T-helper 9 cell (primary cell): Measurements from ENCODE around the gene DENND6A.
"Not testable (repeated sequence)": the region's sequence is repeated elsewhere in the genome, so short reads cannot be mapped to it uniquely, and the experiment has no call there.

Source experiments
- DNase-seq: peaks from one replicate; pipeline ENCODE4 v3.0.0-alpha.2; 2020

The DENND6A gene

GRCh38 chr3:57691411-57692132 lies 1.3 kb downstream of the DENND6A start:
- no peak for DNase-seq

- no peak for DNase-seq
Observed at GRCh38 chr3:57689367-57690053, 3.4 kb downstream of the DENND6A start.

- no peak for DNase-seq
Observed at GRCh38 chr3:57688291-57688690, 4.6 kb downstream of the DENND6A start.

DNA sequence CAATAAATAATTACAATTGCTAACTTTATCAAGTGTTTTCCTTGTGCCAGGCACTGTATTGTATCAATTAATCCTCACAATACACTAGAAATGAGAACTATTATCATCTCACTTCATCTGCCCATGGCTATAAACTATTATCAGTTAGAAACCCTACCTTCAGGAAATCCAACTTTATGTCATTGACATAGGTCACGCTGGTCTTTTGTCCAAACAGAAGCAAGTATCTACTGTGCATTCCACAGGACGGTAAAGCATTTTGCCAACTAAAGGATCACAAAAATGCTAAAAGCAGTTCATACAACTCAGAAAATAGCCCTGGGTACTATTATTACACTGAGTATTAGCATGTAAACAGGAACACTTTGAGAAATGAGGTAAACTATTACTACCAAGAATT lies 9.6 kb downstream of the DENND6A start:
- no peak for DNase-seq

DNA sequence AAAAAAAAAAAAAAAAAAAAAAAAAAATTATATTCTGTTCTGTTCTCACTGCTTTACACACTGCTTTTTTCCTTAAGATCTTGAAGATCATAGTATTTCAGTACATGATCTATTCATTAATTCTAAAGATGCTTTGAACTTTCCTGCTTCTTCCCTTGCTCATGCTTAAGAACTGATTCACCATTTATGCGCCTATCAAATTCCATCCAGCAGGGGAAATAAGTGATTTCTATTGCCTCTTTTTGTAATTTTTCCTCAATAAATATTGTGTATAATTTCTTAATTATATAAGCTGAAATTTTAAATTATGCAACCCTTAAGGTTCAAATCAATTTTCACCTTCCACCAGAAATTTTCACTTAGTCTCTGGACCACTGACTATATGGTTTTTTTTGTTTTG lies 10.6 kb downstream of the DENND6A start:
- no peak for DNase-seq

DNA sequence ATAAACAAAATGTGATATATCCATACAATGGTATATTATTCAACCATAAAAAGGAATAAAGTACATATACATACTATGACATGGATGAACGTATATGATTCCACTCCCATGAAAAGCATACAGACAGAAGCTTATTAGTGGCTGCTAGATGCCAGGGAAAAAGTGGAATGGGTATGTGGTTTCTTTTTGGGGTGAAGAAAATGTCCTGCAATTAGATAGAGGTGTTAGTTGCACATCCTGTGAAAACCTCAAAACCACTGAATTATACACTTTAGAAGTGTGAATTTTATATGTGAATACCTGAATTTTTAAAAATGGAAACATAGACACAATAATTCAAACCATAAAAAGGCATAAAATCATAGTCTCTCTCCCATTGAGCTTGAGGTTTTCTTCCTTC lies 11.2 kb downstream of the DENND6A start:
- no peak for DNase-seq

- DNase-seq: no peak
Observed at GRCh38 chr3:57680046-57680445, 12.8 kb downstream of the DENND6A start.

- no peak for DNase-seq
Observed at GRCh38 chr3:57675530-57675929, 17.3 kb downstream of the DENND6A start.

- DNase-seq: no peak
Observed at GRCh38 chr3:57673156-57673555, 19.7 kb downstream of the DENND6A start.

DNA sequence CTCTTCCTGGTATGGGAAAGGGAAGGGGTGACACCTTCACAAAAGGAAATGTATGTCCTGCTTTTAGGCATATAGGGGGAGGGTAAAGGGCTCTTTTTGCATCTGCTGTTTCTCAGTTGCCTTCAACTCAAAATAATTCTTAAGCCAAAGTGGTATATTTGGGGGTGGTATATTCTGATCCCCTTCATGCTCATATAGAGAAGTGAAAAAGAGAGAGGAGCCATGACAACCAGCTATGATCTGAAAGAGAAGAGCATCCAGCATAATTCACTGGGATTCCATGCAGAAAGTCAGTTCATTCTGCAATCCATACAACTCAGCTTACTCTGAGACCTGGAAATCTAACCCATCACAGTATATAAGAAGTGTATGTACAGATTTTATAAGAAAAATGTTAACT lies 22.3 kb downstream of the DENND6A start:
- DNase-seq: no peak

DNA sequence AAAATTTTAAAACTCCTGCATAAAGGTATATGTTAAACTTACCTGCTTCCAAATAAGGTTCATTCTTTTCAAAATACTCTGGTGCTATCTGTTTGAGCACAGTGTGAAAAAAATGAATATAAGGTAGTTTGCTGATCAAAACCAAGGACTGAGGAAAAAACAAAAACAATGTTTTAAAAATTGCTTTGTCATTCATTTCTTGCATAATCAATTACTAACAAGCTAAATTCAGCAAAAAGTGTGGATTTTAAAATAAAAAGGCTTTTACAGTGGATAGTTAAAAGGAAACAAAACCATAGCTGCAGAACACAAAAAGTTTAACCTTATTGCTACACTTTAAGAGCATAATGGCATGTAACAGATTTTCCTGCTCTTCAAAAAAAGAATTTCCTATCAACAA lies 31.5 kb downstream of the DENND6A start:
- no peak for DNase-seq

DNA sequence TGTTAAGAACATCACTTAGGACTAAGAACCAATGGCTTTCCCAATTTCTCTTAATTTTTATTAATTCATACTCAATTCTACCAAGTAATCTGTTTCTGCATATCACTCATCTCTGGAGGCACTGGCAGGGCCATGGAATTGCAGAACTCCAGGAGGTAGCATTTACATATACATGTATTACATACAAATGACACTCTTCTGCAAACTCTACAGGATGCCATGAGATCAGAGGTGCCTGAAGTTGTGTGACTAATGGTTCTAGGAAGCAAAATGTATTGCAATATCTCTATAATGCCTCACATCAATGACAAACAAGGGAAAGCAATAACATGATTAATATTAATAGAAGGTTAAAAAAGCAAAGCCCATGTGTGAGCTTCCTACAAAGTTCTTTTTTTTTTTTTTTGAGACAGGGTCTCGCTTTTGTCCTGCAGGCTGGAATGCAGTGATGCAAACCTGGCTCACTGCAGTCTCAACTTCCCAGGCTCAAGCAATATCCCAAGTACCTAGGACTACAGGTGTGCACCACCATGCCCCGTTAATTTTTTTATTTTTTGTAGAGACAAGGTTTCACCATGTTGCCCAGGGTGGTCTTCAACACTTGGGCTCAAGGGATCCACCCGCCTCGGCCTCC lies 33.0 kb downstream of the DENND6A start:
- DNase-seq: no peak

GRCh38 chr3:57659004-57659673 lies 33.7 kb downstream of the DENND6A start:
- DNase-seq: no peak

- DNase-seq: no peak
Observed at GRCh38 chr3:57658536-57658935, 34.3 kb downstream of the DENND6A start.

DNA sequence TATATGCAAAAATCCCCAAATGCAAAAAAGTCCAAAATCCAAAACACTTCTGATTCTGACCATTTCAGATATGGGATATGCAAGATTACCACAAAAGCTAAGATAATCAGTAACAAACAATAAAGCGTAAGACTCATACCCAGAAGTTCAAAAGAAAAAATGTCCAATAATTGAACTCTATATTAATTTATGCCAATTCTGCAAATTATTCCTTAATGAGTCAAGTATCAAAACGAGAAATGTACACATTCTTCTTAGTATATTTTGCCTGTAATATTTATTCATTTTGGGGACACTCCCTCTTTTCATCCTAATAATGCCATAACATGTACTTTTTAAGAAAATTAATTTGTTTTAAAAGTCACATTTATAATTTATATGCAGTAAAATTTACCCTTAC lies 37.1 kb downstream of the DENND6A start:
- no peak for DNase-seq

DNA sequence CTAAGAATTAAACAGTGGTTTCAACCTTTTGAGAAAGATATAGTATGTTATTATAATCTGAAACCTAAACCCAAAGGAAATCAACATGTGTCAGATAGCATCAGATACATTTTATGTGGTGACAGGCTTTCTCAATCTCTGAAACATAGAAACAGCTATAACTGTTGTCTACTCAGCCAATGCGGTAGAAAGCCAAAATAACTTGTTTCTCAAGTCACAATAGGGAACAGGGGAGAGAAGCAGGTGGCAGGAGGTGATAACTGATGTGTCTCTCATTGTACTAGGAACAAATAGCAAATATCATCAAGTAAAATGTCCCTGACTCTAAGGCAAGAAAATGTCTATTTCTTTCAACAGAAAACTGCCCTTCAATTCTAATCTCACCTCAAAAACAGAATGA lies 38.6 kb downstream of the DENND6A start:
- no peak for DNase-seq

DNA sequence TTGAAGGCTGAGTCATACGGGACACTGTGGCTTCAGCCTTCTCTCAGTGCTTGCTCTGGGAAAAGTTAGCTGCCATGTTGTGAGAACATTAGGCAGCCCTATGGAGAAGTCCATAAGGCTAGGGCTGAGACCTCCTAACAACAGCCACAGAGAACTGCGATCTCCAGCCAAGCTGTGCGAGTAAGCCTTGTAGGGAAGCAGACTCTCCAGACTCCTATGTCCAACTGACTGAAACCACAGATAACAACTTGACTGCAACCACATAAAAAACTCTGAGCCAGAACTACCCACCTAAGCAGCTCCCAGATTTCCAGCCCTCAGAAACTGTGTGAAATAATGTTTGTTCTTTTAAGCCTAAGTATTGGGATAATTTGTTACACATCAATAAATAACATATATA lies 40.7 kb downstream of the DENND6A start:
- DNase-seq: no peak

DNA sequence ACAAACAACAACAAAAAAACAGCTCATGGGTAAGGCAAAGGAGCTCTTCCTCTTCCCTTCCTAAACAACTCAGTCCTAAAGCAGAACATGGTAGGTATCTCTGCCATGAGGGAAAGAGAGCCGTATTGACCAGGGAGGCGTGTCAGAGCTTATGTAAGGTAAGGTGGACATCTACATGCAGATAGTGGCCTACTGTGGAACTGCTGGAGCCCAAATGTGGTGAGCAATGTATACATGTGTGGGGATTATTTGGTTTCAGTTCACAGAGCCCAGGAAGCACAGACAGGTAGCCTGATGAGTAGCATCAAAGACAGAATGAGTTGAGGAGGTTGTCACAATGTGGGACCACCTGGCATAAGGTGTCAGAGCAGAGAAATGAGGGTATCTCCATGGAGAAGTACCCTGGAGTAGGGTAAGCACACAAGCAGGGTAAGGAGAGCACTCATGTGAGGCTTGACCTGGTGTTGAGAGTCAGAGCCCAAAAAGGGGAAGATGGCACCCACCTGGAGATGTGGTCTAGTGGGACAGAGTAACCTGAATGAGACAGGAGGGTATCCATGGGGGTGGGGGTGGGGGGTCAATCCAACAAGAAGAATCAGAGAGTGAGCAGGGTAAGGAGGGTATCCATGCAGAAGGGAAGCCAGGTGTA lies 45.5 kb downstream of the DENND6A start:
- no peak for DNase-seq

DNA sequence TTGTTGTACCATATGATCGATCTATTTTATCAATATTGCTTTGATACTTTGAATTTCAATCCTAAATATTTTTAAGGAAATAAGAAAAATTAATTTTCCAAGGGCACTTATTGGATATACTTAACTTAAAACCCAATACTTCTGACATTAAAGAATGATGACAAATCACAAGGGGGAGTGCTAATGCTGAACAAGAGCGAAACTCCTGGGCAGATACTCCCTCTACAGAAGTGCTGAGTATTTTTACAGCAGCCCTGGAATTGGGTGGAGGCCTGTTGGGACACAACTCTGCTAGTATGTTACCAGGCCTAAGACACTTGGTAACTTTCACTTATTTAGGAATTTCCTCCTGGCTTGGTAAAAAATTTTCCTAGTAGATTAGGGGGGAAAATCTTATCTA lies 46.2 kb downstream of the DENND6A start:
- no peak for DNase-seq

- DNase-seq: no peak
Observed at GRCh38 chr3:57644740-57645139, 48.1 kb downstream of the DENND6A start.

- no peak for DNase-seq
Observed at GRCh38 chr3:57637391-57637790, 55.5 kb downstream of the DENND6A start.

DNA sequence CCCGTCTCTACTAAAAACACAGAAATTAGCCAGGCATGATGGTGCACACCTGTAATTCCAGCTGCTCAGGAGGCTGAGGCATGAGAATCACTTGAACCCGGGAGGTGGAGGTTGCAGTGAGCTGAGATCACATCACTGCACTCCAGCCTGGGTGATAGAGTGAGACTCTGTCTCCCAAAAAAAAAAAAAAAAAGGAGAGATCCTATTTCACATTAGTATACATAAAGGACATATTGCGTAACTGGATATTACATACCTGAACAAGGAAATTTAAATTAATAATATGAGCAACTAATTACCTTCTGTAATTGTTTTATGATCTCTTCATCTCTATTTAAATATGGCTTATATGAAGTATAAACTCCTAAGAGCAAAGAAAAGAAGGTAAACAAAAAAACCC lies 58.6 kb downstream of the DENND6A start:
- not testable (repeated sequence) for DNase-seq

GRCh38 chr3:57627976-57628375 lies 64.9 kb downstream of the DENND6A start:
- DNase-seq: no peak
